HTR-8/SVneo (cell line): ENCODE data around the gene ZDHHC17.
A peak's percentile ranks its signal among the peaks of the same experiment; 100 is the strongest.
"Not testable (repeated sequence)": the region's sequence is repeated elsewhere in the genome, so short reads cannot be mapped to it uniquely, and the experiment has no call there.

Experiments
- DNase-seq: peaks from one replicate; pipeline ENCODE4 v3.0.0; 2011; ENCODE audit warnings: low spot score, mixed read lengths; ENCODE audit not compliant: insufficient read length
- FAIRE-seq: peaks from 2 replicates; lab custom pipeline; 2011; peaks lifted over from hg19 to GRCh38; lab: Jason Lieb, UNC

ZDHHC17 gene

DNA sequence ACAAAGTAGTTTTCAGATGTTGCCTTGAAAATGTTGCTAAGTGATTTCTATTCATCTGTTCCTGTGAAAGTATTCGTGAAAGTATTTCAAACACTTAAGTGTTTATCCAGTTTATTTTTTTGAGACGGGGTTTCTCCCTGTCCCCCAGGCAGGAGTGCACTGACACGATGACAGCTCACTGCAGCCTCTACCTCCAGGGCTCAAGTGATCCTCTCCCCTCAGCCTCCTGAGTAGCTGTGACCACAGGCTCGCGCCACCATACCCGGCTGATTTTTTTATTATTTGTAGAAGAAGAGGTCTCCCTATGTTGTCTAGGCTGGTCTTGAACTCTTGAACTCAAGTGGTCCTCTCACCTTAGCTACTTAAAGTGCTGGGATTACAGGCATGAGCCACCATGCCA is 1.7 kb downstream of the ZDHHC17 start:
- FAIRE-seq: no peak

GRCh38 chr12:76766161-76766560 is 2.2 kb downstream of the ZDHHC17 start:
- DNase-seq (no peak), FAIRE-seq (no peak)

More for the DNA sequence above, 1.7 kb downstream of the ZDHHC17 start:
- DNase-seq: no peak

DNA sequence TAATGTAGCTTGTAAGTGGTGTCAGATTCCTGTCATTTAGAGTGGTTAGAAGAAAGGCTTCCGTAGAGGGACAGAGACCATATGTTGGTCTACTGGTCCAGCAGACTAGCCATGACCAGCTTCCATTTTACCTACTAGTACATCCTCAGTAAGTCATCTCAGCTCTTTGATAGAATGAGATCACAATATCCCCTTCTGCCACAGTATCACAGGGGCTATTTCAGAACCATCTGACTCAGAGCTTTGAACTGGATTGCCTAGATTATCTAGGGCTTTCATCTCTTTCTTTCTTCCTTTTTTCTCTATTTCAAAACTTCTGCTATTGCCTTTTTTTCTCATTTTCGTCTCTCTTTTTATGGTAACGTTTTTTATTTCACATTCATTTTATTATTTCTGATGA is 4.7 kb downstream of the ZDHHC17 start:
- DNase-seq (no peak), FAIRE-seq (no peak)

- DNase-seq: no peak
- no peak for FAIRE-seq
Observed at GRCh38 chr12:76777765-76778216, 13.9 kb downstream of the ZDHHC17 start.

DNA sequence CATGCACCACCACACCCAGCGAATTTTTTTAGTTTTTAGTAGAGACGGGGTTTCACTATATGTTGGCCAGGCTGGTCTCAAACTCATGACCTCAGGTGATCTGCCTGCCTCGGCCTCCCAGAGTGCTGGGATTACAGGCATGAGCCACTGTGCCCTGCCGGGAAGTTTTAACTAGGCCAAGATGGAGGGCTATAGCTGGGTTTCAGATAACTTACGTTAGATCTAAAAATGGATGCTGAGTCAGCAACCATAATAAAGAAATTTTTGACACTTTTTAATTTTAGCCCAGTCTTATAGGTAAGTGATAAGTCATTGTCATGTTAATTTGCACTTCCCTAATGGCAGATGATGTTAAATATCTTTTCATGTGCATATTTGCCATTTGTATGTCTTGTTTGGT is 14.4 kb downstream of the ZDHHC17 start:
- FAIRE-seq: no peak

DNA sequence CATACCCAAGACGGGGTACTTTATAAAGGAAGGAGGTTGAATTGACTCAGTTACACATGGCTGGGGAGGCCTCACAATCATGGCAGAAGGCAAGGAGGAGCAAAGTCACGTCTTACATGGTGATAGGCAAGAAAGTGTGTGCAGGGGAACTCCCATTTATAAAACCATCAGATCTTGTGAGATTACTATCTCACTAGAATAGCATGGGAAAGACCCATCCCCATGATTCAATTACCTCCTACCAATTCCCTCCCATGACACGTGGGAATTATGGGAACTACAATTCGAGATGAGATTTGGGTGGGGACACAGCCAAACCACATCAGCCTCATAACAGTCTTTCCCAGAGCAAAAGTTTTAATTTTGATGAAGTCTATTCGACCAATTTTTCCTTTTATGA is 15.4 kb downstream of the ZDHHC17 start:
- not testable (repeated sequence) for DNase-seq, FAIRE-seq

More for the DNA sequence above, 14.4 kb downstream of the ZDHHC17 start:
- no peak for DNase-seq

DNA sequence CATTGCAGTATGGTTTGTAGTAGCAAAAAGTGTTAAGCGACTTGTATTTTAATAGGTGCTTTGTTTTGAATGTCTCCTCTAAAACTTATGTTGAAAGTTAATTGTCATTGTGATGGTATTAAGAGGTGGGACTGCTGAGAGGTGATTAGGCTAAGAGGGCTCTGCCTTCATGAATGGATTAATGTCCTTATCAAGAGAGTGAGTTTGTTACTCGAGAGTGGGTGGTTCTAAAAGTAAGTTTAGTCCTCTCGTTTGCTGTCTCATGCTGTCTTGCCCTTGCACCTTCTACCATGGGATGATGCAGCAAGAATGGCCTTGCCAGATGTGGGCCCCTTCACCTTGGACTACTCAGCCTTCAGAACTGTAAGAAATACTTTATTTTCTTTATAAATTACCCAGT is 17.4 kb downstream of the ZDHHC17 start:
- no peak for FAIRE-seq

GRCh38 chr12:76782526-76782925 is 18.6 kb downstream of the ZDHHC17 start:
- FAIRE-seq: no peak
- DNase-seq: no peak

More for the DNA sequence above, 17.4 kb downstream of the ZDHHC17 start:
- DNase-seq: no peak

- no peak for DNase-seq
- no peak for FAIRE-seq
Observed at GRCh38 chr12:76784600-76785051, 20.7 kb downstream of the ZDHHC17 start.

GRCh38 chr12:76785407-76785806 is 21.5 kb downstream of the ZDHHC17 start:
- DNase-seq: no peak
- FAIRE-seq: no peak

DNA sequence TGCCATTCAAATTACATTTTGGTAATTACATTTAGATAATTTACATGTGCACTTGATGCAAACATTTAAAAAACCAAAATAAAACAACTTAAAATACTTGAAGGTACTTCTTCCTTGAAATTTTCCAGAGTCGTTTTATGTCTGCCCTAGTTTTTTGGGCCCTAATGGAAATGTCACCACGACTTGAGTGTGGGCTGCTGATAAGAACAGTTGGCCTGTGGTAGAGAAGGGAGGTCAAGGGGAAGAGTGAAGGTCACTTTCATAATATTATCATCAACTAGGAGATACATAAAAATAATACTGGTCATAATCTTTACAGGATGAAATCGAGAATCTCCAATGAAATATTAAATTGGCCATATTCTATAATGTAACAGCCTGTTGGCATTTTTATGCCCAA is 23.1 kb downstream of the ZDHHC17 start:
- DNase-seq (no peak), FAIRE-seq (no peak)

- FAIRE-seq: no peak
- DNase-seq: no peak
Observed at GRCh38 chr12:76787689-76788088, 23.8 kb downstream of the ZDHHC17 start.

DNA sequence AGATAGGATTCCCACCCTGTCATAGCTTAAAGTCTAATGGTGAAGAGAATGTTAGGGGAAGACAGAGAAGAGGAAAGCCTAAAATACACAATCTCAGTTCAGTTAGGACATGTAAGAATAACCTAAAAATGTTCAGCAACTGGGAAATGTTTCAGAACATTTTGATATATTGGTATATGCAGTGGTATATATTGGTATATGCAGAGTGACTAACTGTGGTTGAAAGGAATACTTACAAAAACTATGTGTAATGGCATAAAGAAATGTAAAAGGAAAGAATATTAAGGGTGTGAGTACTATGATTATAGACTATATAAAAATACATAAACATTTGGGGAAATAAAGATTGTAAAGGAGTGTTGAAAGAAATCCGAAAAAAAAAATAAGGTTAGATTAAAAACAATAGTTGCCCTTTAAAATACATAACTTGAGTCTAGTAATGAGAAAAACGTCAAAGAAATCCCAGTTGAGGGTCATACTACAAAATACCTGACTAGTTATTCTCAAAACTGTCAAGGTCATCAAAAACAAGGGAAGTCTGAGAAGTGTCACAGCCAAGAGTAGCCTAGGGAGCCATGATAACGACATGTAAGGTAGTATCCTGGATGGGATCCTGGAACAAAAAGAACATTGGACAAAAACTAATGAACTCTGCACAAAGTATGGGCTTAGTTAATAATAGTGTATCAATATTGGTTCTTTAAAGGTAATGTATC is 25.6 kb downstream of the ZDHHC17 start:
- no peak for FAIRE-seq
- no peak for DNase-seq

- DNase-seq (peak; percentile 25), FAIRE-seq (no peak)
Observed at GRCh38 chr12:76790564-76791552, 26.9 kb downstream of the ZDHHC17 start.

GRCh38 chr12:76792828-76793227 is 28.9 kb downstream of the ZDHHC17 start:
- FAIRE-seq (no peak), DNase-seq (no peak)

- no peak for FAIRE-seq
- DNase-seq: no peak
Observed at GRCh38 chr12:76798864-76799263, 34.9 kb downstream of the ZDHHC17 start.

DNA sequence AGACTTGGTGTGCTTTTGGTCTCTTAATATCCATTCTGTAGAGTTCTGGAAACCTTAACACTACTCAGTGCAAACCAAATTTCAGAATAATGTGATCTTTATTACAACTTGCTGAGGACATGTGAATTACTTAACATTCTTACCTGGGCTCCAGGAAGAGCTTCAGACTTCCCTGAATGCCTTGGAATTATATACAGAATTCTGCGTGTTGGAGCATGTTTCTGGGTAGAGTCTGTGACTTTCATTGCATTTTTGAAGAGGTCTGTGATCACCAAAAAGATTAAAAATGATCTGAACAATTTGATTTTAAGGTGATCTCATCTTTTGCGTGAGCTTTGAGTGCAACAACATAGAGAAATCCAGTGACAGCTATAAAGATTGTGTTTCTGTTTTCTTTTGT is 35.4 kb downstream of the ZDHHC17 start:
- FAIRE-seq: no peak
- DNase-seq: no peak

- DNase-seq (no peak), FAIRE-seq (no peak)
Observed at GRCh38 chr12:76802060-76802459, 38.1 kb downstream of the ZDHHC17 start.

DNA sequence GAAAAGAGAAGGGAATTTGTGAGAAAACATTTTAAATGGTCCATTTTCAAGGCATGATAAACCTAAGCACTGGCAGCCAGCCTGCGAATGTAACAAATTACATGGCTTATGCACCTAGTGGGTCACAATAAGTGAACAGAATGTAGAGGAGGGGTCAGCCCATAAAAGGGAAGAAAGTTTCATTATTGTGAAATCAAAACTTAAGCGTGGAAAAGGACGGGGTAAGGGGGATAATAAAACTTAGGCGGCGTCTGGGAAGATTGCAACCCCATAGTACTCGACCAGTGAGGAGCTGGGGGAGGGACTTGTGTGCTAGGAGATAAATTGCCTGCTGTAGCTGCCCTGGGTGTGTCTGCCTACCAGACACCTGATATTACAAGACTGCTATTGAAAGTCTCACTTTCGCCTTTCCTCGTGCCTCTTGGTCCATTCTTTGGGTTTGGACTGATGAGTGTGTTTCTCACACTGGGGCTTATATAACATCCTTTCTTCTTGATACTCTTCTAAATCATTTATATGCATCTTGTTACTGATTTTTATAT is 40.6 kb downstream of the ZDHHC17 start:
- FAIRE-seq (no peak), DNase-seq (no peak)

GRCh38 chr12:76810671-76811419 is 46.9 kb downstream of the ZDHHC17 start:
- no peak for DNase-seq
- no peak for FAIRE-seq
